HepG2 (cell line): ENCODE measurements around the gene COX15. TPM values are rescaled to one million over a fixed set of nuclear protein-coding genes. Genes with fewer than 3 reads are reported as not detected.

Source experiments
- ATAC-seq: fragments of 200-7000 bp; cut with Tn5 transposase; 3 replicates; pipeline ENCODE4 v1.9.1; 2020; ENCODE audit warnings: mild to moderate bottlenecking, moderate library complexity
- BruUV-seq: library from RNA; stranded (reverse); fragments of 400-500 nt; replicated peaks from 2 replicates; lab custom pipeline; 2021; lab: Mats Ljungman, UMichigan
- CTCF ChIA-PET: fragments of 300-600 bp; formaldehyde crosslinking; extraction: SDS; loops from one replicate; lab custom pipeline; 2021; ENCODE audit warnings: low total read pairs, inconsistent platforms, low intra/inter-chr PET ratio; lab: Yijun Ruan, JAX
- POLR2A ChIA-PET: fragments of 350-600 bp; sonication (Branson Sonifier 250); formaldehyde crosslinking; loops from one replicate; lab custom pipeline; 2020; ENCODE audit warnings: antibody characterized with exemption, inconsistent platforms; lab: Yijun Ruan, JAX
- DNase-seq: peaks from one replicate; pipeline ENCODE4 v3.0.0-alpha.2; 2015; ENCODE audit warnings: low spot score
- FAIRE-seq: peaks from 3 replicates; lab custom pipeline; 2011; peaks lifted over from hg19 to GRCh38; lab: Jason Lieb, UNC
- H2AFZ ChIP-seq: one replicate; pipeline ENCODE4 v1.6.1; 2011; ENCODE audit warnings: low read length, inconsistent platforms
- H3K27ac ChIP-seq: fragments of 300-600 bp; 3 replicates; pipeline ENCODE4 v1.8.0; 2011; ENCODE audit warnings: mixed run types, mild to moderate bottlenecking, mixed read lengths, low read length, inconsistent platforms; ENCODE audit not compliant: insufficient read depth; ENCODE audit errors: extremely low read length
- H3K27me3 ChIP-seq, 2 experiments: fragments of 200-600 bp in 1 of 2; 2 replicates in 1 of 2; 3 replicates in 1 of 2; pipeline versions ENCODE4 v1.6.0 to v1.8.0; 2011; ENCODE audit warnings: low read length in 2 of 2, mild to moderate bottlenecking in 2 of 2, moderate library complexity in 2 of 2, inconsistent platforms in 1 of 2; ENCODE audit not compliant: insufficient read depth in 2 of 2, control insufficient read depth in 1 of 2
- H3K36me3 ChIP-seq, 2 experiments: fragments of 200-600 bp in 1 of 2; replicated peaks in 1 of 2; 2 replicates in 1 of 2; 3 replicates in 1 of 2; pipeline versions ENCODE4 v1.5.1 to v1.8.0; 2011; ENCODE audit warnings: low read length in 2 of 2, inconsistent platforms in 1 of 2; ENCODE audit not compliant: insufficient read depth in 2 of 2, control insufficient read depth in 1 of 2
- H3K4me1 ChIP-seq: 2 replicates; pipeline ENCODE4 v1.5.1; 2012; ENCODE audit warnings: low read length, inconsistent platforms; ENCODE audit not compliant: insufficient read depth
- H3K4me2 ChIP-seq: 2 replicates; pipeline ENCODE4 v1.6.0; 2011; ENCODE audit warnings: low read depth, low read length, inconsistent platforms
- H3K4me3 ChIP-seq, 3 experiments: fragments of 200-600 bp in 1 of 3; sonication (generic), shearing (Covaris generic) in 1 of 3; replicated peaks in 1 of 3; 2 replicates each; pipeline ENCODE4 v1.5.1; 2011 to 2016; ENCODE audit warnings: low read length in 3 of 3, inconsistent platforms in 2 of 3, low read depth in 2 of 3, mild to moderate bottlenecking in 2 of 3, control low read depth in 1 of 3, mixed read lengths in 1 of 3; ENCODE audit not compliant: insufficient read depth in 1 of 3
- H3K79me2 ChIP-seq: one replicate; pipeline ENCODE4 v1.6.1; 2011; ENCODE audit warnings: low read length, inconsistent platforms; ENCODE audit not compliant: insufficient read depth
- H3K9ac ChIP-seq: 2 replicates; pipeline ENCODE4 v1.6.0; 2011; ENCODE audit warnings: mild to moderate bottlenecking, low read depth, low read length, inconsistent platforms; ENCODE audit not compliant: insufficient read depth
- H3K9me3 ChIP-seq: 2 replicates; pipeline ENCODE4 v1.5.1; 2012; ENCODE audit warnings: mild to moderate bottlenecking, low read length
- H4K20me1 ChIP-seq: 2 replicates; pipeline ENCODE4 v1.6.0; 2011; ENCODE audit warnings: inconsistent platforms, mild to moderate bottlenecking, low read length, moderate library complexity; ENCODE audit not compliant: insufficient read depth
- AHR ChIP-seq: IDR thresholded peaks from 2 replicates; pipeline ENCODE4 v1.6.1; 2018; ENCODE audit warnings: missing genetic modification reagents, missing compliant biosample characterization
- HIC2 ChIP-seq: sonication (generic); formaldehyde crosslinking; IDR thresholded peaks from 2 replicates; pipeline ENCODE4 v1.9.0; 2022; ENCODE audit warnings: low read depth, missing genetic modification reagents
- HNF4A ChIP-seq: sonication (generic); formaldehyde crosslinking; IDR thresholded peaks from 2 replicates; pipeline ENCODE4 v1.4.0; 2020; ENCODE audit warnings: missing genetic modification reagents
- JARID2 ChIP-seq: sonication (generic); formaldehyde crosslinking; IDR thresholded peaks from 2 replicates; pipeline ENCODE4 v1.8.1; 2023; ENCODE audit warnings: missing genetic modification reagents, inconsistent platforms; ENCODE audit not compliant: insufficient replicate concordance
- LBX2 ChIP-seq: sonication (generic); formaldehyde crosslinking; IDR thresholded peaks from 2 replicates; pipeline ENCODE4 v1.5.0; 2020; ENCODE audit warnings: missing genetic modification reagents, mild to moderate bottlenecking, borderline replicate concordance
- NFE2L2 ChIP-seq: fragments of 150-350 bp; IDR thresholded peaks from 2 replicates; pipeline ENCODE4 v1.6.1; 2014; ENCODE audit warnings: low read length
- NR3C1 ChIP-seq: sonication (generic); formaldehyde crosslinking; IDR thresholded peaks from 2 replicates; pipeline ENCODE4 v1.4.0; 2020; ENCODE audit warnings: missing genetic modification reagents
- RCOR2 ChIP-seq: IDR thresholded peaks from 2 replicates; pipeline ENCODE4 v1.6.1; 2016; ENCODE audit warnings: missing biosample characterization, missing genetic modification reagents
- REST ChIP-seq, 2 experiments: IDR thresholded peaks; 2 replicates each; pipeline ENCODE4 v1.6.1; 2011 to 2012; ENCODE audit warnings: low read length in 2 of 2, borderline replicate concordance in 1 of 2, low read depth in 1 of 2, mild to moderate bottlenecking in 1 of 2, moderate library complexity in 1 of 2
- ZBTB49 ChIP-seq: sonication (generic); formaldehyde crosslinking; IDR thresholded peaks from 2 replicates; pipeline ENCODE4 v1.4.0; 2020; ENCODE audit warnings: missing genetic modification reagents, borderline replicate concordance
- ZNF253 ChIP-seq: sonication (generic); formaldehyde crosslinking; IDR thresholded peaks from 2 replicates; pipeline ENCODE4 v1.8.0; 2022; ENCODE audit warnings: mild to moderate bottlenecking, missing genetic modification reagents, borderline replicate concordance
- ZNF326 ChIP-seq: sonication (generic); formaldehyde crosslinking; IDR thresholded peaks from 2 replicates; pipeline ENCODE4 v1.4.0; 2020; ENCODE audit warnings: missing genetic modification reagents, borderline replicate concordance
- ZNF567 ChIP-seq: sonication (generic); formaldehyde crosslinking; IDR thresholded peaks from 2 replicates; pipeline ENCODE4 v1.8.1; 2023; ENCODE audit warnings: mild to moderate bottlenecking, missing genetic modification reagents, borderline replicate concordance
- ZNF574 ChIP-seq: sonication (generic); formaldehyde crosslinking; IDR thresholded peaks from 2 replicates; pipeline ENCODE4 v1.4.0; 2020; ENCODE audit warnings: missing genetic modification reagents
- WGBS: methylation state at CpG from one replicate; pipeline ENCODE4 v1.1.6; 2017; ENCODE audit warnings: low lambda C conversion rate; 5-methylcytosine and 5-hydroxymethylcytosine counted together
- in situ Hi-C: cut with HindIII; loops from 2 replicates; pipeline ENCODE4 v1.10.0; 2017; ENCODE audit warnings: low pct_unique_long_range_greater_than_20kb; ENCODE audit not compliant: extremely low pct_ligation_motif_present
- intact Hi-C: fragments of 100-400 bp; cut with micrococcal nuclease; formaldehyde crosslinking; loops from one replicate; pipeline ENCODE4 v1.10.0; 2022; ENCODE audit not compliant: unreplicated experiment
- polyA plus RNA-seq, 8 experiments: library from polyadenylated mRNA; depleted of rRNA in 3 of 8; stranded (reverse) in 7 of 8; unstranded in 1 of 8; fragments of >200 nt; fragmentation: Illumina TruSeq in 4 of 8; extraction: Trizol in 4 of 8; gene quantifications; 2 replicates each; pipeline versions ENCODE4 v1.2.1 to v1.2.3, GENCODE V29; 2011 to 2016; ENCODE audit warnings: low read depth in 4 of 8, missing spikeins in 1 of 8, mixed read lengths in 1 of 8; ENCODE audit not compliant: insufficient read depth in 1 of 8
- total RNA-seq, 5 experiments: library from RNA; depleted of rRNA; stranded (reverse); fragments of >200 nt; fragmentation: Illumina TruSeq; extraction: Trizol; gene quantifications; 2 replicates each; pipeline ENCODE4 v1.2.3, GENCODE V29; 2016; ENCODE audit warnings: low read depth in 1 of 5

Gene COX15
- total and polyA plus RNA-seq, 2 of the 13 experiments (the other 11 are each of a cell fraction or from before 2014, with no cell fraction given): 19.2 to 44.7 TPM

- H3K27ac ChIP-seq: no peak overlapping the region
- ATAC-seq (no peak), DNase-seq (no peak), FAIRE-seq (no peak)
- POLR2A ChIA-PET: interaction anchor here (1.2 to 1.7 kb wide), 3 partner anchors 11 to 36 kb away, joined by 3 to 4 read pairs (median 3); partner anchors contain the start of genes COX15 and CUTC
- intact Hi-C loops: no loop called here
- no peaks in the 10 kb centered on the region for H3K79me2 ChIP-seq
- WGBS: 74% methylated on average over 5 of the region's 5 CpGs
- no peaks in the 10 kb centered on the region for H3K9me3 ChIP-seq
- no peaks in the 10 kb centered on the region for H3K36me3 ChIP-seq
- no TSS peak for BruUV-seq
- no peak overlapping the region for H2AFZ ChIP-seq
- no peaks in the 10 kb centered on the region for H4K20me1 ChIP-seq
- no peak overlapping the region for H3K4me3 ChIP-seq
- no peak overlapping the region for H3K4me2 ChIP-seq
- CTCF ChIA-PET: no interaction called here
- peaks cover 28% of the 10 kb centered on the region for H3K4me1 ChIP-seq
- H3K9ac ChIP-seq: no peak overlapping the region
- H3K27me3 ChIP-seq: no peaks in the 10 kb centered on the region
- in situ Hi-C loops: no loop called here
- no peak for TF ChIP-seq REST (IDR thresholded peaks at IDR 0.05; ENCODE audit: borderline replicate concordance in 1 of 2, low read depth in 1 of 2, low read length in 2 of 2)
- TF ChIP-seq RCOR2 (CRISPR knock-in tag): no peak
- no peak for TF ChIP-seq LBX2 (CRISPR knock-in tag)
- no peak for TF ChIP-seq ZBTB49 (CRISPR knock-in tag)
- no peak for TF ChIP-seq HNF4A (CRISPR knock-in tag)
- TF ChIP-seq HIC2 (CRISPR knock-in tag): no peak
- TF ChIP-seq ZNF574 (CRISPR knock-in tag): no peak
- no peak for TF ChIP-seq ZNF326 (CRISPR knock-in tag)
- TF ChIP-seq NFE2L2: no peak
- TF ChIP-seq ZNF567 (CRISPR knock-in tag): no peak
- no peak for TF ChIP-seq ZNF253 (CRISPR knock-in tag)
- no peak for TF ChIP-seq JARID2 (CRISPR knock-in tag)
- no peak for TF ChIP-seq AHR (CRISPR knock-in tag)
- TF ChIP-seq NR3C1 (CRISPR knock-in tag): no peak
Observed at GRCh38 chr10:99767901-99768300, 36.0 kb upstream of the COX15 start.
